HG03442 (cell line): Measurements from ENCODE around the gene ABLIM2.

Experiments used
- ATAC-seq: cut with Tn5 transposase; IDR thresholded peaks from one replicate; pipeline ENCODE4 v1.9.1; 2021; ENCODE audit warnings: mild to moderate bottlenecking, moderate library complexity; ENCODE audit not compliant: unreplicated experiment

The ABLIM2 gene

GRCh38 chr4:8194306-8195242 is 36.0 kb upstream of the ABLIM2 start:
- no peak for ATAC-seq

- ATAC-seq: peak; percentile 77
These were observed 34.4 kb upstream of the ABLIM2 start for GRCh38 chr4:8192748-8193738.

GRCh38 chr4:8191136-8191747 is 32.6 kb upstream of the ABLIM2 start:
- ATAC-seq: peak; percentile 51

GRCh38 chr4:8189551-8190466 is 31.2 kb upstream of the ABLIM2 start:
- ATAC-seq: no peak

GRCh38 chr4:8188743-8189550 is 30.3 kb upstream of the ABLIM2 start:
- ATAC-seq: no peak

- no peak for ATAC-seq
These were observed 29.5 kb upstream of the ABLIM2 start for GRCh38 chr4:8188085-8188484.

GRCh38 chr4:8185930-8186329 is 27.3 kb upstream of the ABLIM2 start:
- ATAC-seq: no peak

- ATAC-seq: no peak
These were observed 26.7 kb upstream of the ABLIM2 start for GRCh38 chr4:8185295-8185694.

GRCh38 chr4:8184061-8184460 is 25.4 kb upstream of the ABLIM2 start:
- no peak for ATAC-seq

- no peak for ATAC-seq
These were observed 24.5 kb upstream of the ABLIM2 start for GRCh38 chr4:8182858-8183725.

- ATAC-seq: no peak
These were observed 23.7 kb upstream of the ABLIM2 start for GRCh38 chr4:8182294-8182693.

- no peak for ATAC-seq
These were observed 23.2 kb upstream of the ABLIM2 start for GRCh38 chr4:8181844-8182243.

- no peak for ATAC-seq
These were observed 22.5 kb upstream of the ABLIM2 start for GRCh38 chr4:8181119-8181518.

GRCh38 chr4:8180310-8181093 is 21.9 kb upstream of the ABLIM2 start:
- no peak for ATAC-seq

- no peak for ATAC-seq
These were observed 21.2 kb upstream of the ABLIM2 start for GRCh38 chr4:8179771-8180170.

GRCh38 chr4:8179074-8179473 is 20.5 kb upstream of the ABLIM2 start:
- no peak for ATAC-seq

GRCh38 chr4:8177956-8178355 is 19.3 kb upstream of the ABLIM2 start:
- ATAC-seq: no peak
